MCF 10A (cell line): ENCODE results near the gene ACTRT2. TPM values are rescaled to one million over a fixed set of nuclear protein-coding genes. Genes with fewer than 3 reads are reported as not detected.

Source experiments
- BruUV-seq: library from RNA; stranded (reverse); fragments of 400-500 nt; replicated peaks from 2 replicates; lab custom pipeline; 2021; lab: Mats Ljungman, UMichigan
- CTCF ChIA-PET: fragments of 300-600 bp; sonication (Branson Sonifier 250); formaldehyde crosslinking; extraction: SDS; loops from one replicate; lab custom pipeline; 2021; ENCODE audit warnings: antibody characterized with exemption, inconsistent platforms; lab: Yijun Ruan, JAX
- POLR2A ChIA-PET: fragments of 300-600, 350-650 bp; sonication (Branson Sonifier 250); formaldehyde crosslinking; extraction: SDS; loops from one replicate; lab custom pipeline; 2020; ENCODE audit warnings: antibody characterized with exemption, inconsistent platforms; lab: Yijun Ruan, JAX
- DNase-seq: peaks from one replicate; pipeline ENCODE4 v3.0.0-alpha.2; 2018; ENCODE audit not compliant: unreplicated experiment
- H3K27ac Mint-ChIP-seq: one replicate; pipeline ENCODE4 v1.8.0; 2022; ENCODE audit warnings: mild to moderate bottlenecking, low read depth, mixed read lengths; ENCODE audit not compliant: unreplicated experiment
- H3K27me3 Mint-ChIP-seq: one replicate; pipeline ENCODE4 v1.8.0; 2022; ENCODE audit warnings: mixed read lengths; ENCODE audit not compliant: insufficient read depth, unreplicated experiment
- H3K36me3 Mint-ChIP-seq: one replicate; pipeline ENCODE4 v1.8.0; 2022; ENCODE audit warnings: mild to moderate bottlenecking, moderate library complexity, mixed read lengths; ENCODE audit not compliant: insufficient read depth, unreplicated experiment
- H3K4me1 Mint-ChIP-seq: one replicate; pipeline ENCODE4 v1.8.0; 2022; ENCODE audit warnings: mixed read lengths; ENCODE audit not compliant: insufficient read depth, unreplicated experiment
- H3K4me3 Mint-ChIP-seq: one replicate; pipeline ENCODE4 v1.8.0; 2022; ENCODE audit warnings: mild to moderate bottlenecking, moderate library complexity, mixed read lengths; ENCODE audit not compliant: unreplicated experiment
- H3K9me3 Mint-ChIP-seq: one replicate; pipeline ENCODE4 v1.8.0; 2022; ENCODE audit warnings: mixed read lengths; ENCODE audit not compliant: unreplicated experiment
- CTCF ChIP-seq: fragments of 200-600 bp; IDR thresholded peaks from one replicate; pipeline ENCODE4 v1.8.0; 2022; ENCODE audit warnings: antibody characterized with exemption, mild to moderate bottlenecking; ENCODE audit not compliant: unreplicated experiment
- intact Hi-C: fragments of 100-400 bp; cut with micrococcal nuclease; formaldehyde crosslinking; loops from 2 replicates; pipeline ENCODE4 v1.14.1; 2022
- total RNA-seq: library from RNA; stranded (reverse); gene quantifications from 2 replicates; pipeline ENCODE4 v1.2.3, GENCODE V29; 2022

ACTRT2 gene
- total RNA-seq, 1 experiment from 2014 or later, result not detected

- peaks cover 10% of the 10 kb centered on the region for H3K9me3 Mint-ChIP-seq
- BruUV-seq, result no TSS peak
- intact Hi-C loops, result no loop called here
- no peak overlapping the region for H3K4me3 Mint-ChIP-seq
- TF ChIP-seq CTCF, result no peak
- H3K4me1 Mint-ChIP-seq, result no peaks in the 10 kb centered on the region
- H3K36me3 Mint-ChIP-seq, result no peaks in the 10 kb centered on the region
- ChIA-PET CTCF (interaction anchor here (0.5 kb wide), 1 partner anchor 205 kb away, joined by 3 read pairs; no protein-coding TSS in a partner anchor), POLR2A (no interaction called here)
- no peaks in the 10 kb centered on the region for H3K27me3 Mint-ChIP-seq
- no peak for DNase-seq
- H3K27ac Mint-ChIP-seq, result no peak overlapping the region
Measured at GRCh38 chr1:3003039-3003940, 18.0 kb upstream of the ACTRT2 start.

GRCh38 chr1:3003941-3004270 is 17.4 kb upstream of the ACTRT2 start:
- no peaks in the 10 kb centered on the region for H3K4me1 Mint-ChIP-seq
- H3K4me3 Mint-ChIP-seq, result no peak overlapping the region
- BruUV-seq, result no TSS peak
- H3K9me3 Mint-ChIP-seq, result peaks cover 10% of the 10 kb centered on the region
- H3K36me3 Mint-ChIP-seq, result no peaks in the 10 kb centered on the region
- ChIA-PET CTCF (no interaction called here), POLR2A (no interaction called here)
- no peak overlapping the region for H3K27ac Mint-ChIP-seq
- intact Hi-C loops, result no loop called here
- DNase-seq, result no peak
- H3K27me3 Mint-ChIP-seq, result no peaks in the 10 kb centered on the region
- no peak for TF ChIP-seq CTCF

- Mint-ChIP-seq H3K27me3 (no peaks in the 10 kb centered on the region), H3K4me1 (no peaks in the 10 kb centered on the region), H3K27ac (no peak overlapping the region), H3K4me3 (no peak overlapping the region), H3K36me3 (no peaks in the 10 kb centered on the region), H3K9me3 (peaks cover 10% of the 10 kb centered on the region)
- ChIA-PET CTCF (no interaction called here), POLR2A (no interaction called here)
- intact Hi-C loops, result no loop called here
- no peak for TF ChIP-seq CTCF
- DNase-seq, result no peak
- BruUV-seq, result no TSS peak
Measured at GRCh38 chr1:3004285-3005205, 16.7 kb upstream of the ACTRT2 start.

GRCh38 chr1:3005771-3006170 is 15.5 kb upstream of the ACTRT2 start:
- no peak for DNase-seq
- no peak overlapping the region for H3K4me3 Mint-ChIP-seq
- intact Hi-C loops, result no loop called here
- H3K27me3 Mint-ChIP-seq, result no peaks in the 10 kb centered on the region
- H3K36me3 Mint-ChIP-seq, result peaks cover 6% of the 10 kb centered on the region
- BruUV-seq, result no TSS peak
- no peak for TF ChIP-seq CTCF
- H3K9me3 Mint-ChIP-seq, result peaks cover 10% of the 10 kb centered on the region
- H3K4me1 Mint-ChIP-seq, result no peaks in the 10 kb centered on the region
- CTCF ChIA-PET, result no interaction called here
- POLR2A ChIA-PET, result no interaction called here
- no peak overlapping the region for H3K27ac Mint-ChIP-seq
